B cell (primary cell): Measurements from ENCODE around the gene SLF2. TPM values are rescaled to one million over a fixed set of nuclear protein-coding genes. Genes with fewer than 3 reads are reported as not detected.

Experiments used
- ATAC-seq: fragments of 200-7000 bp; cut with Tn5 transposase; one replicate; pipeline ENCODE4 v1.10.0; 2021; ENCODE audit warnings: low read depth, mild to moderate bottlenecking, moderate number of reproducible peaks, moderate library complexity
- CTCF ChIA-PET: fragments of 350-600 bp; sonication (Branson Sonifier 250); formaldehyde crosslinking; loops from one replicate; lab custom pipeline; 2021; ENCODE audit warnings: antibody characterized with exemption, inconsistent platforms; lab: Charles Lee
- POLR2A ChIA-PET: fragments of 350-600 bp; sonication (Branson Sonifier 250); formaldehyde crosslinking; loops from one replicate; lab custom pipeline; 2021; ENCODE audit warnings: antibody characterized with exemption; lab: Charles Lee
- DNase-seq: peaks from one replicate; pipeline ENCODE4 v3.0.0; 2013
- H2AFZ ChIP-seq: 2 replicates; pipeline ENCODE4 v1.6.1; 2012; ENCODE audit warnings: mild to moderate bottlenecking, low read depth, low read length; ENCODE audit not compliant: insufficient read depth, poor library complexity, severe bottlenecking
- H3K27ac ChIP-seq, 2 donors: 1 replicate in 1 of 2; 2 replicates in 1 of 2; pipeline ENCODE4 v1.5.1; 2012 to 2013; ENCODE audit warnings: low read length in 2 of 2, mild to moderate bottlenecking in 2 of 2, moderate library complexity in 1 of 2
- H3K27me3 ChIP-seq, 4 experiments: fragments of 200-600 bp in 1 of 4; sonication (generic) in 1 of 4; replicated peaks in 1 of 4; 1 replicate in 2 of 4; 2 replicates in 2 of 4; pipeline versions ENCODE4 v1.6.1 to v1.7.0; 2013 to 2016; ENCODE audit warnings: low read length in 3 of 4, mild to moderate bottlenecking in 2 of 4, mixed read lengths in 1 of 4, moderate library complexity in 1 of 4; ENCODE audit not compliant: insufficient read depth in 4 of 4, control insufficient read depth in 3 of 4; ENCODE audit errors: control extremely low read depth in 1 of 4
- H3K36me3 ChIP-seq, 2 experiments: replicated peaks in 1 of 2; 1 replicate in 1 of 2; 2 replicates in 1 of 2; pipeline versions ENCODE4 v1.6.1 to v1.7.1; 2013; ENCODE audit warnings: low read length in 1 of 2; ENCODE audit not compliant: insufficient read depth in 2 of 2, control insufficient read depth in 1 of 2; ENCODE audit errors: control extremely low read depth in 1 of 2, extremely low read depth in 1 of 2
- H3K4me1 ChIP-seq, 2 donors: fragments of 200-600 bp in 1 of 2; sonication (generic) in 1 of 2; 1 replicate in 1 of 2; 2 replicates in 1 of 2; pipeline versions ENCODE4 v1.5.1 to v1.6.1; 2013 to 2017; ENCODE audit warnings: low read length in 2 of 2; ENCODE audit not compliant: control insufficient read depth in 2 of 2, insufficient read depth in 2 of 2
- H3K4me2 ChIP-seq: replicated peaks from 2 replicates; pipeline ENCODE3; 2012; ENCODE audit warnings: mild to moderate bottlenecking, low read depth, low read length; ENCODE audit not compliant: poor library complexity, severe bottlenecking
- H3K4me3 ChIP-seq, 5 experiments: fragments of 200-600 bp in 1 of 5; sonication (generic) in 1 of 5; 1 replicate in 3 of 5; 2 replicates in 2 of 5; pipeline versions ENCODE4 v1.5.1 to v1.7.0; 2011 to 2016; ENCODE audit warnings: low read length in 4 of 5, mild to moderate bottlenecking in 4 of 5, low read depth in 2 of 5, control low read depth in 1 of 5, moderate library complexity in 1 of 5; ENCODE audit not compliant: insufficient read depth in 1 of 5; ENCODE audit errors: control extremely low read depth in 1 of 5, extremely low read depth in 1 of 5
- H3K79me2 ChIP-seq: fragments of 200-600 bp; sonication (generic); one replicate; pipeline ENCODE4 v1.6.0; 2016; ENCODE audit warnings: low read length; ENCODE audit not compliant: control insufficient read depth, insufficient read depth
- H3K9ac ChIP-seq: fragments of 200-600 bp; sonication (generic); 2 replicates; pipeline ENCODE4 v1.6.1; 2017; ENCODE audit warnings: mild to moderate bottlenecking, low read length, moderate library complexity
- H3K9me3 ChIP-seq, 3 donors: one replicate each; pipeline versions ENCODE4 v1.6.1 to v1.7.1; 2013; ENCODE audit warnings: low read length in 2 of 3; ENCODE audit not compliant: control insufficient read depth in 2 of 3, insufficient read depth in 1 of 3; ENCODE audit errors: control extremely low read depth in 1 of 3
- H4K20me1 ChIP-seq: 2 replicates; pipeline ENCODE4 v1.6.0; 2012; ENCODE audit warnings: mild to moderate bottlenecking, low read length; ENCODE audit not compliant: insufficient read depth, control insufficient read depth, poor library complexity, severe bottlenecking
- H3K27ac Mint-ChIP-seq: one replicate; pipeline ENCODE4 v1.8.0; 2021; ENCODE audit warnings: mixed read lengths
- H3K27me3 Mint-ChIP-seq: one replicate; pipeline ENCODE4 v1.8.0; 2021; ENCODE audit warnings: mixed read lengths
- H3K4me1 Mint-ChIP-seq: one replicate; pipeline ENCODE4 v1.8.0; 2021; ENCODE audit warnings: mixed read lengths
- H3K4me3 Mint-ChIP-seq: one replicate; pipeline ENCODE4 v1.8.0; 2021; ENCODE audit warnings: mixed read lengths
- H3K9me3 Mint-ChIP-seq: one replicate; pipeline ENCODE4 v1.8.0; 2022; ENCODE audit warnings: mixed read lengths; ENCODE audit not compliant: insufficient read depth
- EZH2 ChIP-seq: IDR thresholded peaks from 2 replicates; pipeline ENCODE4 v1.6.1; 2012; ENCODE audit warnings: borderline replicate concordance, low read depth, mild to moderate bottlenecking, moderate library complexity, low read length; ENCODE audit not compliant: insufficient read depth, poor library complexity, severe bottlenecking
- WGBS: methylation state at CpG from one replicate; pipeline ENCODE4 v1.1.5; 2013; ENCODE audit warnings: missing lambda C conversion rate; ENCODE audit not compliant: insufficient coverage; 5-methylcytosine and 5-hydroxymethylcytosine counted together
- intact Hi-C: fragments of 100-400 bp; cut with micrococcal nuclease; formaldehyde crosslinking; loops from one replicate; pipeline ENCODE4 v1.10.0; 2022
- polyA plus RNA-seq: library from polyadenylated mRNA; depleted of rRNA; stranded (reverse); fragments of >200 nt; gene quantifications from 2 replicates; pipeline ENCODE4 v1.2.3, GENCODE V29; 2012
- total RNA-seq, 2 donors: library from RNA; stranded (reverse); fragments of 120-200 nt in 1 of 2; gene quantifications; 1 replicate in 1 of 2; 2 replicates in 1 of 2; pipeline versions ENCODE4 v1.2.3 to v1.2.4, GENCODE V29; 2013 to 2022
- TF ChIP-seq, protein P1 (sequence below): fragments of 200-600 bp; IDR thresholded peaks from one replicate; pipeline ENCODE4 v1.8.0; 2022; ENCODE audit warnings: antibody characterized with exemption, mild to moderate bottlenecking

SLF2 gene
- total and polyA plus RNA-seq, 2 donors (not counting 1 experiment from before 2014, with no cell fraction given) = 11.8 to 65.6 TPM

DNA sequence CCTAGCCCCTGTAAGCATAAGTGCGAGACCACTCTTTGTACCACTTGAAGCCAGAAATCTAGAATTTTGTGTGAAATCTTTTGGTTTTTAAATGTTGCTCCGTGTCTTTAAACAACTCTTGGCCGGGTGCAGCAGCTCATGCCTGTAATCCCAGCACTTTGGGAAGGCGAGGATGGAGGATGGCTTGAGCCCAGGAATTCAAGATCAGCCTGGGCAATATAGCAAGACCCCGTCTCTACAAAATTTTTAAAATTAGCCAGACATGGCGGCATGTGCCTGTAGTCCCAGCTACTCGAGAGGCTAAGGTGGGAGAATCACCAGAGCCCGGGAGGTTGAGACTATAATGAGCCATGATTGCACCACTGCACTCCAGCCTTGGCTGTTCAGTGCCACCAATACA is 4.4 kb upstream of the SLF2 start:
- no peak overlapping the region for H3K4me3 ChIP-seq
- no peak overlapping the region for H3K27ac ChIP-seq
- DNase-seq (no peak), ATAC-seq (no peak)
- Mint-ChIP-seq H3K9me3 (no peaks in the 10 kb centered on the region), H3K4me3 (no peak overlapping the region), H3K27ac (no peak overlapping the region), H3K27me3 (peaks cover under 1% of the 10 kb centered on the region), H3K4me1 (peaks cover 15% of the 10 kb centered on the region)
- no peaks in the 10 kb centered on the region for H3K36me3 ChIP-seq
- H3K4me1 ChIP-seq = peaks cover 8 to 13% of the 10 kb centered on the region in 2 donors
- POLR2A ChIA-PET = no interaction called here
- no peaks in the 10 kb centered on the region for H3K9me3 ChIP-seq
- H3K27me3 ChIP-seq = peaks cover 0 to under 1% (median 0%) of the 10 kb centered on the region in 4 experiments
- H3K4me2 ChIP-seq = no peak overlapping the region
- intact Hi-C loops = no loop called here
- H3K9ac ChIP-seq = no peak overlapping the region
- H2AFZ ChIP-seq = no peak overlapping the region
- no peak for TF ChIP-seq EZH2
- TF ChIP-seq, protein P1, sequence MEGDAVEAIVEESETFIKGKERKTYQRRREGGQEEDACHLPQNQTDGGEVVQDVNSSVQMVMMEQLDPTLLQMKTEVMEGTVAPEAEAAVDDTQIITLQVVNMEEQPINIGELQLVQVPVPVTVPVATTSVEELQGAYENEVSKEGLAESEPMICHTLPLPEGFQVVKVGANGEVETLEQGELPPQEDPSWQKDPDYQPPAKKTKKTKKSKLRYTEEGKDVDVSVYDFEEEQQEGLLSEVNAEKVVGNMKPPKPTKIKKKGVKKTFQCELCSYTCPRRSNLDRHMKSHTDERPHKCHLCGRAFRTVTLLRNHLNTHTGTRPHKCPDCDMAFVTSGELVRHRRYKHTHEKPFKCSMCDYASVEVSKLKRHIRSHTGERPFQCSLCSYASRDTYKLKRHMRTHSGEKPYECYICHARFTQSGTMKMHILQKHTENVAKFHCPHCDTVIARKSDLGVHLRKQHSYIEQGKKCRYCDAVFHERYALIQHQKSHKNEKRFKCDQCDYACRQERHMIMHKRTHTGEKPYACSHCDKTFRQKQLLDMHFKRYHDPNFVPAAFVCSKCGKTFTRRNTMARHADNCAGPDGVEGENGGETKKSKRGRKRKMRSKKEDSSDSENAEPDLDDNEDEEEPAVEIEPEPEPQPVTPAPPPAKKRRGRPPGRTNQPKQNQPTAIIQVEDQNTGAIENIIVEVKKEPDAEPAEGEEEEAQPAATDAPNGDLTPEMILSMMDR = no peak
- H4K20me1 ChIP-seq = peaks cover 5% of the 10 kb centered on the region
- CTCF ChIA-PET = no interaction called here
- peaks cover 6% of the 10 kb centered on the region for H3K79me2 ChIP-seq
- 100% methylated on average over 6 of the region's 8 CpGs for WGBS

DNA sequence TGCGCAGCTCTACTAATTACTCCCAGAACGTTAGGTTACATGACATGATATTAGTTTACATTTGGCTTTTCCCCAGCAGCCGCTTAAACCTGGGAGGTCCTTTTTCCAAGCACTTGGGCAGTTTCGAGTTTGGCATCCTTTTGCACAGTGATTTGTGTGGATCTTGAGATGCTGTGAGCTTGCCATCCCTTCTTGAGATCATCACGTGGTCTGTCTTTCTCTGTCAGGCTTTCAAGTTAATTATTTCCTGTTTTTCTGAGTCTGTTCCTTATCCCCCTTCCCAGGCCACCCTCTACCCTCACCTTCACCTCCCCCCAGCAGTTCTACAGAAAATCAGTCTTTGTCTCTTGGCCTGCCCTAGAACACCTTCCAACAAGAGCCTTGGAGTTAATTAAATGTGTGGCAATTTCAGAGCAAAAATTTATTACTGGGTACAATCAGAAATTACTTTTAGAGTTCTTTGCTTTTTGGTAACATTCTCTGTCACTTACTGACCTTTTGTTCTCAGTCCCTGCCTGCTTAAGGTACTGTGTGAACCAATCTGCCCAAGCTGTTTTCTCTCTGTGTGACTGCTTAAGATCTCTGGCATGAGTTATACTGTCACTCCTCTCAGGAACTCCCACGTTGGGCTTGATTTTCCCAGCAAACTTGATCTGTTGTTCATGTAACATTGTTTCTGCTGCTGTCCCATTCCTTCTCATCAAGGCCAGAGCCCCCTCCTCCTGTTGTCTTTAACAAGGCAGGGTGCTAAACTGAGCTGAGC is 3.1 kb upstream of the SLF2 start:
- H4K20me1 ChIP-seq = peaks cover 16% of the 10 kb centered on the region
- CTCF ChIA-PET = no interaction called here
- peaks cover 17 to 20% of the 10 kb centered on the region in 2 donors for H3K4me1 ChIP-seq
- Mint-ChIP-seq H3K4me3 (no peak overlapping the region), H3K27me3 (no peaks in the 10 kb centered on the region), H3K9me3 (no peaks in the 10 kb centered on the region), H3K4me1 (peaks cover 26% of the 10 kb centered on the region), H3K27ac (no peak overlapping the region)
- intact Hi-C loops = loop anchor here (5.0 kb wide), 3 partner anchors 82 to 1733 kb away; partner anchors contain the start of genes GOT1 and TRIM8
- H3K4me3 ChIP-seq = no peak overlapping the region
- H3K27ac ChIP-seq = no peak overlapping the region
- TF ChIP-seq, protein P1 = no peak
- DNase-seq (no peak), ATAC-seq (no peak)
- H3K9ac ChIP-seq = no peak overlapping the region
- H3K27me3 ChIP-seq = no peaks in the 10 kb centered on the region
- POLR2A ChIA-PET = no interaction called here
- peaks cover 19% of the 10 kb centered on the region for H3K79me2 ChIP-seq
- 45% methylated on average over 5 of the region's 6 CpGs for WGBS
- no peak overlapping the region for H3K4me2 ChIP-seq
- H3K36me3 ChIP-seq = no peaks in the 10 kb centered on the region
- no peaks in the 10 kb centered on the region for H3K9me3 ChIP-seq
- no peak overlapping the region for H2AFZ ChIP-seq
